GM13977 (cell line): ENCODE results near the gene ARFGAP1.

Experiments
- DNase-seq: peaks from one replicate; pipeline ENCODE4 v3.0.0; 2012; ENCODE audit warnings: low spot score
- CTCF ChIP-seq: IDR thresholded peaks from 2 replicates; pipeline ENCODE4 v1.5.1; 2012; ENCODE audit warnings: mild to moderate bottlenecking, control low read depth; ENCODE audit not compliant: insufficient read depth; ENCODE audit errors: extremely low read depth, missing control alignments
- in situ Hi-C: fragments of 300-500 bp; cut with MboI; formaldehyde crosslinking; loops from one replicate; pipeline ENCODE4 v1.12.0; 2022; ENCODE audit warnings: low sequenced_read_pairs, low pct_unique_long_range_greater_than_20kb, mixed read lengths, inconsistent platforms; ENCODE audit not compliant: unreplicated experiment

ARFGAP1 gene

DNA sequence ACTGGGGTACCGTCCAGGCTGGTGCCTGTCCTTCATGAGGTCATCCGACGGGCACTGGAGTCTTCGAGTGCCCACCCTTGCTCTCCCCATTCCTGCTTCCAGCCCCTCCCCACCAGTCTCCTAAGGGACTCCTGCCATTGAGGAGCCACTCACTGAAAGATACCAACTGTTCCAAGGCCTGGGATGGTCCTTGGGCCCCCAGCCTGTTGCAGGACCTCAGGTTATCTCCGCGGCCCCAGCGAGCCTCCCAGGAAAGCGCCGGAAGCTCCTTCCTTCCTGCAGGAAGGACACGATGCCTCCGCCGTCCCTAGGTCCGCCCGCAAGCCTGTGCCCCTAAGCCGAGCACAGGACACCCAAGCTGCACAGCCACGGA is 19.6 kb upstream of the ARFGAP1 start:
- no peak for TF ChIP-seq CTCF
- DNase-seq = no peak
- in situ Hi-C loops = no loop called here

GRCh38 chr20:63253438-63254231 is 19.0 kb upstream of the ARFGAP1 start:
- in situ Hi-C loops = no loop called here
- TF ChIP-seq CTCF = no peak
- DNase-seq = peak; percentile 61

- no peak for TF ChIP-seq CTCF
- in situ Hi-C loops = no loop called here
- no peak for DNase-seq
These were observed 18.4 kb upstream of the ARFGAP1 start, which contains the start of gene NKAIN4 for GRCh38 chr20:63254232-63254605. NKAIN4 (minus strand) TSS chr20:63254463; CDS start chr20:63254450, 13 bp downstream.

DNA sequence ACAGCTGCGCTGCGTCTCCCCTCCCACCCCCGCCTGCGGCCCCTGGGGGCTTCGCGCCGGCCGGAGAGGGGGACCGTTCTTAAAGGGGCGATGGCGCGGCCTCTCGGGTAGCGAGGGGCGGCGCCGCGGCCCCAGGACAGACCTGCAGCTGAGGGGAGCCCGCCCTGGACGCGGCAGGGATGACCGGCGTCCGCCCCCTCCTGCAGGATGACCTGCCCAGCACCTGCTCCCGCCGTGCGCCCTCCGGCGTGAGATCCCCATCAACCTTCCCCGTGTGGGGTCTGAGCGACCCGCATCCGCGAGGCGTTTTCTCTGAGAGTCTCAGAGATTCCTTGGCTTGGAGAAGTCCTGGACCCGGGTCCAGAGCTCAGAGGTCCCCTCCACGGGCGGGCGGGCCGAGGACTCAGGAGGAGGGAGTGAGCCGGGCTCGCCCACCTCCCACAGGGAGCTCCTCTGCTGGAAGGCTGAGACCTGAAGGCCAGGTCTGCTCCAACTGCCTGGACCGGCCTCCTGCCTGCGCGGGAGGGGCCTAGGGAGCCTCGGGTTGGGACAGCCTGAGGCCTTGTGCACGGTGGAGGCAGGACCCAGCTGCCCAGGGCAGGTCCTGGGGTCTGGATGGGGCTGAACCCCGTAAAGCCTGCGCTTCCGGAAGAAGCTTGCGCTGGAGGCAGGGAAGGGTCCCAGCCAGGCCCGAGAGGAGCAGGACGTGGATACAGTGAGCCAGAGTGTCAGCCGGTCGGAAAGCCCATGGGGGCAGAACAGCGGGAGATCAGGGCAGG is 17.8 kb upstream of the ARFGAP1 start:
- in situ Hi-C loops = no loop called here
- no peak for DNase-seq
- peak; percentile 36 for TF ChIP-seq CTCF

- DNase-seq = no peak
- TF ChIP-seq CTCF = no peak
- in situ Hi-C loops = no loop called here
These were observed 16.5 kb upstream of the ARFGAP1 start for GRCh38 chr20:63255931-63256704.

GRCh38 chr20:63256954-63257353 is 15.7 kb upstream of the ARFGAP1 start:
- in situ Hi-C loops = no loop called here
- DNase-seq = no peak
- no peak for TF ChIP-seq CTCF
